CD4-positive, alpha-beta T cell treated with Interferon alpha-2 for 1 hour (primary cell): Measurements from ENCODE around the gene NPB.

Experiments used
- DNase-seq, 2 donors: peaks; one replicate each; pipeline ENCODE4 v3.0.0-alpha.2; 2020 to 2022

NPB gene

GRCh38 chr17:81869221-81870130, 32.6 kb upstream of the NPB start:
- DNase-seq: peak in 1 of 2 donors; percentile 40

- DNase-seq: peak in 1 of 2 donors; percentile 54
Observed at GRCh38 chr17:81870131-81870980, 31.7 kb upstream of the NPB start.

GRCh38 chr17:81870981-81871386, 31.1 kb upstream of the NPB start, which contains the start of gene ARHGDIA:
ARHGDIA (minus strand) TSS chr17:81871337; CDS start chr17:81869930, 1,407 bp downstream.
- no peak for DNase-seq

- DNase-seq: peak; percentile 95 to 96
Observed at GRCh38 chr17:81871387-81872230, 30.4 kb upstream of the NPB start.

- DNase-seq: no peak
Observed at GRCh38 chr17:81877569-81877968, 24.5 kb upstream of the NPB start.

- no peak for DNase-seq
Observed at GRCh38 chr17:81878294-81878693, 23.7 kb upstream of the NPB start.

GRCh38 chr17:81879121-81879520, 22.9 kb upstream of the NPB start:
- no peak for DNase-seq

- DNase-seq: no peak
Observed at GRCh38 chr17:81884520-81884919, 17.5 kb upstream of the NPB start.

GRCh38 chr17:81884968-81885367, 17.1 kb upstream of the NPB start:
- no peak for DNase-seq

GRCh38 chr17:81885454-81885853, 16.6 kb upstream of the NPB start:
- no peak for DNase-seq

- no peak for DNase-seq
Observed at GRCh38 chr17:81885869-81886548, 16.0 kb upstream of the NPB start.

GRCh38 chr17:81888105-81888987, 13.7 kb upstream of the NPB start:
- no peak for DNase-seq

- no peak for DNase-seq
Observed at GRCh38 chr17:81888988-81889595, 12.9 kb upstream of the NPB start.

- no peak for DNase-seq
Observed at GRCh38 chr17:81889602-81890001, 12.4 kb upstream of the NPB start.

GRCh38 chr17:81890447-81891302, 11.4 kb upstream of the NPB start:
- DNase-seq: peak in 1 of 2 donors; percentile 21

- DNase-seq: no peak
Observed at GRCh38 chr17:81891303-81891552, 10.8 kb upstream of the NPB start.

- no peak for DNase-seq
Observed at GRCh38 chr17:81895400-81895799, 6.6 kb upstream of the NPB start.

GRCh38 chr17:81898029-81898866, 3.8 kb upstream of the NPB start:
- no peak for DNase-seq

GRCh38 chr17:81898885-81899284, 3.2 kb upstream of the NPB start:
- DNase-seq: no peak
